ENCODE measurements around the gene PLK5.
"Not testable (repeated sequence)": the region's sequence is repeated elsewhere in the genome, so short reads cannot be mapped to it uniquely, and the experiment has no call there.

Gene PLK5

DNA sequence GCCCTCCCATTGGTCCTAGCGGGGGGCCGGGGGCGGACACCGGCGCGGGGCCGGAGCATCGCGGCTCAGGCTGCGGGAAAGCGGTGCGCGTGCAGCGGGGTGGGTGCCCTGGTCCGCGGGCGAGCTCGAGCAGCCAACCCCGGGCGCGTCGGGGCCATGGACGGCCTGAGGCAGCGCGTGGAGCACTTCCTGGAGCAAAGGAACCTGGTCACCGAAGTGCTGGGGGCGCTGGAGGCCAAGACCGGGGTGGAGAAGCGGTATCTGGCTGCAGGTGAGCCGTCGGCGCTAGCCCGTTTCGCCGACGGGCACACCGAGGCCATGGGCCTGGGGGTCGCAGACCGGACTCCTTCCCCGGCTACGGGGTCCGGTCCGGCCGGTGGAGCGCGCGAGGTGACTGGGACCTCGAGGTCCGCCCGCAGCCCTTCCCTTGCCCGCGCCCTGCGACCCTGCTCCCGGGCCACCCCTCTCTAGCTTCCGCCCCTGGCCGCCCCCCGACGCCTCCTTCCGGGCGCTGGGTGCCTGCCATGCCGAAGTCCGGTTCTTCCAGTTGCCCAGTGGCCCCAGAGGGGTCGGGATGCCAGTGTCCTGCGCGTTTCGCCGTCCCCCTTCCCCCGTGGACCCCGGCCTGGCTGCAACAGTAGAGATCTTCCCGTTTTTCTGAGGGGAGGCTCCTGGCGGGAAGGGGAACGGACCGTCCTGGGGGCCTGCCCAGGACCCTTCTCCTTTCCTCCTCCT lies 32.6 kb upstream of the PLK5 start, which contains the start of gene REEP6:
REEP6 (plus strand) TSS at position 68 of the 735 bp plus-strand sequence; CDS start at position 157, 89 bp downstream.
- DNase-seq (ENCODE audit: low read depth in 2 of 2) = no peak

- DNase-seq (ENCODE audit: low read depth in 2 of 2) = no peak
Measured at GRCh38 chr19:1491849-1492170, 32.1 kb upstream of the PLK5 start.

GRCh38 chr19:1492474-1493006 lies 31.3 kb upstream of the PLK5 start:
- DNase-seq (ENCODE audit: low read depth in 2 of 2) = no peak

GRCh38 chr19:1494115-1494815 lies 29.6 kb upstream of the PLK5 start:
- DNase-seq (ENCODE audit: low read depth in 2 of 2) = no peak

GRCh38 chr19:1495051-1495798 lies 28.7 kb upstream of the PLK5 start:
- DNase-seq (ENCODE audit: low read depth in 2 of 2) = no peak

GRCh38 chr19:1495799-1496713 lies 27.8 kb upstream of the PLK5 start:
- no peak for DNase-seq (ENCODE audit: low read depth in 2 of 2)

- no peak for DNase-seq (ENCODE audit: low read depth in 2 of 2)
Measured at GRCh38 chr19:1496714-1497577, 26.9 kb upstream of the PLK5 start.

- DNase-seq (ENCODE audit: low read depth in 2 of 2) = no peak
Measured at GRCh38 chr19:1497578-1498235, 26.2 kb upstream of the PLK5 start.

DNA sequence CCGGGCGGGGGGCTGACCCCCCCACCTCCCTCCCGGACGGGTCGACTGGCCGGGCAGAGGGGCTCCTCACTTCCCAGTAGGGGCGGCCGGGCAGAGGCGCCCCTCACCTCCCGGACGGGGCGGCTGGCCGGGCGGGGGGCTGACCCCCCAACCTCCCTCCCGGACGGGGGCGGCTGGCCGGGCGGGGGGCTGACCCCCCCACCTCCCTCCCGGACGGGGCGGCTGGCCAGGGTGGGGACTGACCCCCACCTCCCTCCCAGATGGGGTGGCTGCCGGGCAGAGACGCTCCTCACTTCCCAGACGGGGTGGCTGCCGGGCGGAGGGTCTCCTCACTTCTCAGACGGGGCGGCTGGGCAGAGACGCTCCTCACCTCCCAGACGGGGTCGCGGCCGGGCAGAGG lies 24.6 kb upstream of the PLK5 start:
- DNase-seq (ENCODE audit: low read depth in 2 of 2) = not testable (repeated sequence)

- no peak for DNase-seq (ENCODE audit: low read depth in 2 of 2)
Measured at GRCh38 chr19:1501200-1501595, 22.7 kb upstream of the PLK5 start.

- DNase-seq (ENCODE audit: low read depth in 2 of 2) = no peak
Measured at GRCh38 chr19:1502433-1503088, 21.3 kb upstream of the PLK5 start.

DNA sequence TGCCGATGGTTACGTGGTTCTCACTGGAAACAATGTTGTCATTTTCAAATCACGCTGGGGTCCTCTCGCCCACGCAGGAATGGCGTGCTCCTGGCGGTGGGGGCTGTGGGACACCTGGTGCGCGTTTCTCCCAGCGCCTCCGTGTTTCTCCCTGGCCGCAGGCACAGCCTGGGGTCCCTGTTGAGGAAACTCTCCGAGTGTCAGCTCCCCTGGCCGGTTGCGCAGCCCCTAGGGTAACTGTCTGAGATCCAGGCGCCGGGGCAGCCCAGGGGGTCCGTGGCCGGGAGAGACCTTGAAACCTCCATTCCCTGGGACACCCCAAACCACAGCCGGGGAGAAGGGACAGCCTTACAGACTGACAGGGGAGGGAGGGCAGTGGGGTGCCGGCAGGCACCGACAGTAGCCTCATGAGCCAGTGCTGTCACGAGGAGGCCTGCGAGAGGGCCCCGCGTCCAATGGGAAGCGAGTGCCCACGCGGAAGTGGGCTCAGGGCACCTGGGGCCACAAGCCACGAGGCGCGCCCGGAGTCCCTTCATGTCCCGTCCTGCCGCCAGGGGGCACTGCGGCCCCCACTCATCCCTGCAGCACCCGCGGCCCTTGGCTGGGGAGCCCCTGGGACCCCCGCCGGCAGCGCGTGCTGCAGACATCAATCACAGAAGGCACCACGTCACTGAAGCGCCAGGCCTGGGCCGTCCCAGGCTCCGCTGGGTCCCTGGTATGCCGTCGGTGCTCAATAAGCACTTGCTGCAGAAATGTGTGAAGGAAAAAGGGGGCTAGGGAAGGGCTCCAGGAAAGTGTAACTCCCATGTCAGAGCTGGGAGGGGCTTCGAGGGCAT lies 20.6 kb upstream of the PLK5 start:
- DNase-seq (ENCODE audit: low read depth in 2 of 2) = peak; percentile 41 to 63

GRCh38 chr19:1503925-1504773 lies 19.7 kb upstream of the PLK5 start:
- no peak for DNase-seq (ENCODE audit: low read depth in 2 of 2)

DNA sequence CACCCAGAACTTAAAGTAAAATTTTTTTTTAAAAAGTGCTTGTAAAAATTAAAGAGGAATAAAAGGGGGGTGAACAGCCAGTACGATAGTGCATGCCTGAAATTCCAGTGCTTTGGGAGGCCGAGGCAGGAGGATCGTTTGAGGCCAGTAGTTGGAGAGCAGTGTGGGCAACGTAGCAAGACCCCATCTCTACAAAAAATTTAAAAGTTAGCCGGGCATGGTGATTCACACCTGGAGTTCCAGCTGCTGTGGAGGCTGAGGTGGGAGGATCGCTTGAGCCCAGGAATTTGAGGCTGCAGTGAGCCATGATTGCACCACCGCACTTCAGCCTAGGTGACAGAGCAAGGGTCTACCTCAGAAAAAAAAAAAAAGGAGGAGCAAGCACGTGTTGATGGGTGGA lies 18.9 kb upstream of the PLK5 start:
- DNase-seq (ENCODE audit: low read depth in 2 of 2) = no peak

GRCh38 chr19:1505991-1506881 lies 17.6 kb upstream of the PLK5 start:
- no peak for DNase-seq (ENCODE audit: low read depth in 2 of 2)

GRCh38 chr19:1507192-1507660 lies 16.7 kb upstream of the PLK5 start:
- no peak for DNase-seq (ENCODE audit: low read depth in 2 of 2)

Measured in stimulated activated CD4-positive, alpha-beta T cell treated with anti-CD3 and anti-CD28 coated beads, Interleukin-12 subunit alpha, Interleukin-12 subunit beta, amount 100 ng/mL, for 24 hours (primary cell).